LHCN-M2 (cell line): ENCODE measurements around the gene SVOP. TPM values are rescaled to one million over a fixed set of nuclear protein-coding genes. Genes with fewer than 3 reads are reported as not detected.
"Not testable (repeated sequence)": the region's sequence is repeated elsewhere in the genome, so short reads cannot be mapped to it uniquely, and the experiment has no call there.

Experiments
- DNase-seq: peaks from one replicate; pipeline ENCODE4 v3.0.0-alpha.2; 2012; ENCODE audit warnings: low read depth
- polyA plus RNA-seq: library from polyadenylated mRNA; unstranded; fragments of >200 nt; gene quantifications from one replicate; pipeline ENCODE4 v1.2.1, GENCODE V29; 2012; ENCODE audit warnings: missing spikeins
- total RNA-seq: library from RNA; depleted of rRNA; stranded (reverse); fragments of >200 nt; gene quantifications from 2 replicates; pipeline ENCODE4 v1.2.3, GENCODE V29; 2014; rRNA removed

SVOP gene, protein sequence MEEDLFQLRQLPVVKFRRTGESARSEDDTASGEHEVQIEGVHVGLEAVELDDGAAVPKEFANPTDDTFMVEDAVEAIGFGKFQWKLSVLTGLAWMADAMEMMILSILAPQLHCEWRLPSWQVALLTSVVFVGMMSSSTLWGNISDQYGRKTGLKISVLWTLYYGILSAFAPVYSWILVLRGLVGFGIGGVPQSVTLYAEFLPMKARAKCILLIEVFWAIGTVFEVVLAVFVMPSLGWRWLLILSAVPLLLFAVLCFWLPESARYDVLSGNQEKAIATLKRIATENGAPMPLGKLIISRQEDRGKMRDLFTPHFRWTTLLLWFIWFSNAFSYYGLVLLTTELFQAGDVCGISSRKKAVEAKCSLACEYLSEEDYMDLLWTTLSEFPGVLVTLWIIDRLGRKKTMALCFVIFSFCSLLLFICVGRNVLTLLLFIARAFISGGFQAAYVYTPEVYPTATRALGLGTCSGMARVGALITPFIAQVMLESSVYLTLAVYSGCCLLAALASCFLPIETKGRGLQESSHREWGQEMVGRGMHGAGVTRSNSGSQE
- total RNA-seq: not detected in 2 replicates
- not detected for polyA plus RNA-seq

DNA sequence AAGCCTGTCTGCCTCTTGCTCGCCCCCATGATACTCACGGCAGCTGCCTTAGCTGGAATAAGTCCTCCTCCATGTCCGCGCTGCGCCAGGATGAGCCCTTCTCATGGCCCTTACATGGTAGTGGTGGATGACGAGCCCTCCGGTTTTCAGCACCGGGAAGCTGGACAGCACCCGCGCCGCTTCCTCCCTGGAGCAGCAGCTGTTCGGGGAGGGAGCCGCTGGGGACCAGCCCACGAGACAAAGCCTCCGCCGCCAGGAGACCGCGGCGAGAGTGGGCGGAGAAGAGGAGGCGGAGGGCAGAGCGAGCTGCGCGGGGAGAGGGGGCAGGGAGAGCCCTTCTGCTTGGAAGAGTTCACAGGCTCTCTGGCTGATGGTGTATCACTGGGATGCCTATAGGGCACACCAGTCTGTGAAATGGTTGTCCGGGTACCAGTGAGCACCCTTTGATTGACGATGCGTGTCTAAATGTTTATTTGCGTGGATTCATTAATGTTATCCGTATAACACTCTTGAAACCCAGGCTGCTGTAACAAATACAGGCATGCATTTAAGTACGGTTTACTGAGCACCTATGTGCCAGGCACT, at the start of gene SVOP:
TSS of gene SVOP (minus strand) at position 273 of the 585 bp plus-strand sequence. CDS start at position 73, 200 bp downstream.
- peak; percentile 78 for DNase-seq

DNA sequence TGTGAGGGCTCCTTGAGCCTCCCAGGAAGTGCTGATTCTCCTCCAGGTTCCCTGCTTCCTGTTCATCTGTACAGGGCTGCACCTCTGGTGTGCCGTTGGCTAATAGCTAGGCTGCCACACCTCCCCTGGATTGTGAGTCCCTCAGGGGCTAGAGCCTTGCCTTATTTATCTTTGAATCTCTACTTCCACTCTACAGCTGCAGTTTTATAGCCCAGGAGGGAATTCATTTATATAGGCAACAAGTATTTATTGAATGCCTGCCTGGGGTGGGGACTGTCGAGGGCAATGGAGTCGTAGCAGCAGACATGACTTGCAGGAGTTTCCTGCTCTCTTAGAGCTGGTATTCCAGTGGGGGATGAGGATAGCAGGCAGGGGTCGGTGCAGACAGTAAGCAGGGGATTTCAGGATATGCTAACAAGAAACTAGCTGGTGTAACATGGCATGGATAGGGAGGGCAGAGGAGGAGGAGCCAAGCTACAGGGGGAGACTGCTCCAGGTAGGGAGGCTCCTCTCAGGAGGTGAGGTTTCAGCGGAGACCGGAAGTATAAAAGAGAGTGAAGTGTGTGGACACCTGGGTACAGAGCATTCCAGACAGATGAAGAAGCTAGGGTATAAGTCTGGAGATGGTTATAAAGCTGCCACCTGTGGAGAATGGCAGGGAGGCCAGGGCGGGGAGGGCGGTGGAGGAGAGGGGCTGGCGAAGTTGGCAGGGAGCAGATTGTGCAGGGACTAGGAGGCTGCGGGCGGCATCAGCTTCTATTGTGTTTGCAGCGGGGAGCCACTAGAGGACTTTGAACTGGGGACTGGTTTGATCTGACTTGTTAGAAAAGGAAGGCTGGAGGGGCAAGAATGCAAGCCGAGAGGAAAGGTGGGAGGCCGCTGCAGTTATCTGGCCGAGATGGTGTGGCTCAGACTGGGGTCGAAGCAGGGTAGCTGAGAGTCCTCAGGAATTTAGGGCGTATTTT, 48.7 kb upstream of the SVOP start:
- no peak for DNase-seq

DNA sequence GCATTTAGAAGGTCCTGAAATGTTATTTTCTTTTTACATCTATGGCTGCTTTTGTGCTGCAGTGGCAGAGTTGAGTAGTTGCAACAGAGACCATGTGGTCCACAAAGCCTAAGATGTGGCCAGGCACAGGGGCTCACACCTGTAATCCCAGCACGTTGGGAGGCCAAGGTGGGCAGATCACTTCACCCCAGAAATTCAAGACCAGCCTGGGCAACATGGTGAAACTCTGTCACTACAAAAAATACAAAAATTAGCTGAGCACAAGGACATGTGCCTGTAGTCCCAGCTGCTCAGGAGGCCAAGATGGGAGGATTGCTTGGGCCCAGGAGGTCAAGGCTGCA, 45.0 kb upstream of the SVOP start:
- DNase-seq: no peak

DNA sequence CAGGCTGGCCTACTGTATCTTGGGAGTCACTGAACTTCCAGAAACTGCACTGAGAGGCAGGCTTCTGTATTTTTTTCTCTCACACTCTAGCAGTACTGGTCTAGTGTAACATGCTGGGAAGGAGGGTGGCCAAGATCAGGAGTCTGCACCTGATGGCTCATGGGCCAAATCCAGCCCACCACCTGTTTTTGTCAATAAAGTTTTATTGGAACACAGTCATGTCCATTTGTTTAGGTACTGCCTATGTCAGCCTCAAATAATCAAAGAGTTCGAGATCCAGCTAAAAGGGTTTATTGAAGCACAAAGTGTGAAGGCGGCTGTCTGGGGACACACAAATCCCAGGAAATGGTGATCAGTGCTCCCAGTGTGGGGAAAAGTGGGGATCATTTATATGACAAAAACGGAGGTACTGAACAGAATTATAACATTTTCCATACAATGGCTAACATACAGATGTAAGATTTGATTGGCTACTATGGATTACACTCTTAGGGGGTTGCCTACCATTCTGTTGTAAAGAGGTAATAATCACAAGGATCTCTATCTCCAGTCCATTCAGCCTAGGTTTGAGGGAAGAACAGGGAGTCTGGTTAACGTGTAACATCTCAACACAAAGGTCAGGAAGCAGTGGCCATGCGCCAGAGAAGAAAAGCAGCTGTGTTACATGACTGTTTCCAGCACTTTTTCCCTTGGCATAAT, 44.4 kb upstream of the SVOP start:
- no peak for DNase-seq

DNA sequence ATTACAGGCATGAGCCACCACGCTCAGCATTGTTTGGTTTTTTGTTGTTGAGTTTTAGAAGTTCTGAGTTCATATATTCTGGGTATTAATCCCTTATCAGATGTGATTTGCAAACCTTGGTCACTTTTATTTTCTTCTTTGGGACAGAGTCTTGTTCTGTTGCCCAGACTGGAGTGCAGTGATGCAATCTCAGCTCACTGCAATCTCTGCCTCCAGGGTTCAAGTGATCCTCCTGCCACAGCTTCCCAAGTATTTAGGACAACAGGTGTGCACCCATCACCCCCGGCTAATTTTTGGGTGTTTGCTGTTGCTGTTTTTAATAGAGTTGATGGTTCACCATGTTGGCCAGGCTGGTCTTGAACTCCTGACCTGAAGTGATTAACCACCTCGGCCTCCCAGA, 43.3 kb upstream of the SVOP start:
- no peak for DNase-seq

DNA sequence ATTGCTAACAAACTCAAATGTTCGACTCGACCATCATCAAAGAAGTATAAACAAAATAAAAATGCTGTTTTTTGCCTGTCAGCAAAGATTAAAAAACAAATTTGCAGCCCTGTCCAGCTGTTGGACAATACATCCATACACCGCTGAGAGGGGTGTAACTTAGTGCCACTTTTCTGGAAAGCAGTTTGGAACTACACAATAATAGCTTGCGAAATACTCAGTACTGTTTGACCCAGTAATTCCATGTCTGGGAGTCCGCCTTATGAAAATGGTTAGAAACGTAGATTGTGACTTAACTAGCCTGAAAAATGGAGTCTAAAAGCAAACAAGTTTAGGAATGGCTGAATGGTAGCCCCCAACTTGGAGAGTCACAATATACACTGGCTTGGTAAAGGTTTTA, 37.9 kb upstream of the SVOP start:
- no peak for DNase-seq

DNA sequence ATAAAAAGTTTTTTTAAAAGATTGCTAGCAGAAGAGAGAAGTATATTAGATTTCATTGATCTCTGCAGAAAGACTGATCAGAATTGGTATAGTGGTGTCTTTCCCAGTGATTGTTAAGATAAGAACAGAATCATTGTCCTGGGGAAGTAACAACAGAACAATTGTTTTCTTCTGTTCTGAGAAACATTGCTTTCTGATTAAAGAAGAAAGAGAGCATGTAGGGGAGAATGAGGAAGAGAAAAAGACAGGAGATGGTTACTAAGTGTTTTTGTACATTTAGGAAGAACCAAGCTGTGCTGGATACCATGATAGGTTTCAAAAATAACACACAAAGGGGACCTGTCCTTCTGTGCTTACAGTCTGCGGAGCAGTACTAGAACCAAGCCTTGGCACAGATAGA, 36.5 kb upstream of the SVOP start:
- no peak for DNase-seq

DNA sequence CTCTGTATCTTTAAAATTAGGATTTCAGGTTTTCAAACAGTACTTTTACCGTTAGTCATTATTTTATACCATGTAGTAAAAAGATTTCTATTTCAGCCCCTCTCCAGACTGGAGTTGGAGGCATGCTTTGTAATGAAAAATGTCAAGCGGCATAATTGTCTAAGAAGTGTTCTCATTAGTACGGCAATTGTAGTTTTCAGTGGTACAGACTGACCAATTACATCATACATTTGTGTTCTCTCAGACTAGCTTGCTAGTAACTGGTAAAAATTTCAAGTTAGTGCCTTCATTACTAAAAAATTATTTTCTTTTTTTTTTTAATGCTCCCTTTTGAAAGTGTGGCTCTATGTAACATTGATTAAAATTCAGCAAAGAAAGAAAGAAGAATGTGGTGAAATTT, 36.0 kb upstream of the SVOP start:
- DNase-seq: no peak

DNA sequence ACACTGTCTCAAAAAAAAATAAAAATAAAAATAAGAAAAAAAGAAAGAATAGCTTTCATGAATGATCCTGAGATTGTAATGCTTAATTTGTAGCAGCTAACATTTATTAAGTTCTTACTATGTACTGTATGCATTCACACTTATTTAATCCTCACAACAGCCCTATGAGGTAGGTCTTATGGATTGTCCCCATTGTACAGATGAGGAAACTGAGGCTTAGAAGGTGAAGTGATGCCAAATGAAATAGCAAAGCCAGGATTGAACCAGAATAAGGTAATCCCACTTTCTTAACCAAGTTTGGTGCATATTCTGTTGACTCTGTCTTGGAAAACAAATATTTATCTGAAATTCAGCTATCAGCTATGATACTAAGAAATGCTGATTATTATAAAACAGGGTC, 33.7 kb upstream of the SVOP start:
- DNase-seq: no peak

DNA sequence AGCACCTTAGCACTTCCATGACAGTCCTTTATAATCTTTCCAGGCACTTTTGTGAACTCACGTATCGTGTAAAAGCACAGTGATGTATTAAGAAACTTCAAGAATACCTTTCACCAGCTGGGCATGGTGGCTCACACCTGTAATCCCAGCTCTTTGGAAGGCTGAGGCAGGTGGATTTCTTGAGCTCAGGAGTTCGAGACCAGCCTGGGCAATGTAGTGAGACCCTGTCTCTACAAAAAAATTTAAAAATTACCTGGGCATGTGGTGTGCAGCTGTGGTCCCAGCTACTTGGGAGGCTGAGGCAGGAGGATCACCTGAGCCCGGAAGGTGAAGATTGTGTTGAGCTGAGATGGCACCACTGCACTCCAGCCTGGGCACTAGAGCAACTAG, 33.3 kb upstream of the SVOP start:
- DNase-seq: not testable (repeated sequence)

DNA sequence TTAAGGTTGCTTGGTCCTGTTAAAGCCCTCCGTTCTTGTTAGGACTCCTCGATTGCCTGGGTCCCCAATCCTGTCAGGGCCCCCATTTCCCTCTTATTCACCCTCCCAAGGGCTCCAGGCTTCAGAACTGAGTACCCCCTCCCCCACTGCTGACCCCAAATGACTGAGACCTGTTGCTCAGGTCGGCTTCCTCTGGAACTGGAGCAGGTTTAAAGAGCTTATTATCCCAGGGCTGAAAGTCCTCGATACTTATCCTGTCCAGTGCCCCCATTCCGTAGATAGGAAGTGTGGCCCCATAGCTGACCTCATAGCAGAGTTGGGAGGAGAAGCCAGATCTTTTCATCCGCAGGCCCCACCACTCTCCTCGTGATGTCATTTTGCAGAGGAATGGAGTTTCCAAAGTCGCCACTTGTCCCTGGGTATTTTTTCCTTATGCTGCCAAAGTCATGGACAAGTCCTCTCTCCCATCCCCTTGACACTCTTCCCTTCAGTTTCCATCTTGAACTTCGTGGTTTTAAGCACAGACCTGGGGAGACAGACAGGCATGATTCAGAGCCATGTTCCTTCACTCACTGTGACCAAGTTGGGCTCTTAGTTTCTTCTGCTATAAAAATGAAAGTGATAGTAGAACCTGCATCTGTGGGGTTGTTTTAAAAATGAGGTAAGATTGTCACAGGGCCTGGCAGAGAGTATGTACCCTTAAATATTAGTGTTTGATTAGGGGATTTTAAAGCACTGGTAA, 32.7 kb upstream of the SVOP start:
- DNase-seq: peak; percentile 2

DNA sequence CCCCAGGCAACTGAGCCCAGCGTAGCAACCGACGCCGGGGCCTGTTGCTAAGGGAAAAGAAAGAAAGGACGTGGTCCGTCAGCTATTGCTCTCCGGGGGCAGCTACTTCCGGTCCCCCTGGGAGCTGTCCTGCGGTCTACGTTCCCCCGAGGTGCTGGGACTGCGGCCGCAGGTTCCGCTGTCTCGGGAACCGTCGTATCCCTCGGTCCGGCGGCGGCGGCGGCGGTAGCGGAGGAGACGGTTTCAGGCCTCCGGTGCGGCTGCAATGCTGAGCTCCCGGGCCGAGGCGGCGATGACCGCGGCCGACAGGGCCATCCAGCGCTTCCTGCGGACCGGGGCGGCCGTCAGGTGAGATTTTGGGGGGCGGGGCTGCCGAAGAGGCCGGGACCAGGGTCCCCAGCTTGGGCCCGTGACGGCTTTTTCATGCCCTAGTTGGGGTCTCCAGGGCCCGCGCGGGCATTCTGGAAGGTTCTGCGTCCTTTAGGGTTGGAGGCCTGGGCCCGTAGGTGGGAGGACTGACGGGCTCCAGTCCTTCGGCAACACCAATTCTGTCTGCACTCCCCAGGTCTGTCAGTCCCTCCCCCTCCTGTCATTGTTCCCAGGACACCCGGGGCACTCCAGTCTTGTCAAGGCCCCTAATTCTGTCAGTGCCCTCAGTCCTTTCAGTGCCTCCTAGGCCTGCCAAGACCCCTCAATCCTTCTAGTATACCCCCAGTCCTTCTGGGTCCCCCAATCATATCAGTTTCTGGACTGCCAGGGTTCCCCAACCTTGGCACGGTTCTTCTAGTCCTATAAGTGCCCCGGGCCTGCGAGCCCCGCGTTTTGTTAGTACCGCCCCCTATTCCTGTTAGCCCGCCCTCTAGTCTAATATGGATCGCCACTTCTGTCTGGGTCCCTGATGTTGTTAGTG, 31.8 kb upstream of the SVOP start, which contains the start of gene USP30:
TSS of gene USP30 (plus strand) at position 163 of the 910 bp plus-strand sequence. CDS start at position 266, 103 bp downstream.
- DNase-seq: peak; percentile 77

DNA sequence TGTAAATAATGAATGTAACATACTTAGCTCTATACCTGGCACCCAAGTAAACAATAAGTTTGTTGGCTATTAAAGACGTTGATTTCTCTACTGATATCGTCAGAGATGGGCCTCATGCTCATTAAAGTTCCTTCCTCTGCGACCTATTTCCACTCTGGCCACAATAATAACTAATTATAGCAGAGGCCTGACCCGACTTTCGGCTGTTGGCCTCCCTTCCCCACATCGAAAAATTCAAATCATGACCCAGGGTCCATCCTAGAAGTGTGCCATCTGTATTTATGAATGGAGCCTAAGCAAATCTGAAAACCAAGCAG, 31.2 kb upstream of the SVOP start:
- DNase-seq: no peak

DNA sequence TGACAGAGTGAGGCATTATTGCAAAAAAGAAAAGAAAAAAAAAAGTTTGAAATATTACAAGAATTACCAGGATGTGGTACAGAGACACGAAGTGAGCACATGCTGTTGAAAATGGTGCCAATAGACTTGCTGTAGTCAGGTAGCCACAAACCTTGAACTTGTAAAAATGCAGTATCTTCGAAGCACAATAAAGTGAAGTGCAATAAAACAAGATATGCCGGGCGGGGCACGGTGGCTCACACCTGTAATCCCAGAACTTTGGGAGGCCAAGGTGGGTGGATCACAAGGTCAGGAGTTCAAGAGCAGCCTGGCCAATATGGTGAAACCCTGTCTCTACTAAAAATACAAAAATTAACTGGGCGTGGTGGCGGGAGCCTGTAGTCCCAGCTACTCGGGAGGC, 28.9 kb upstream of the SVOP start:
- DNase-seq: not testable (repeated sequence)

DNA sequence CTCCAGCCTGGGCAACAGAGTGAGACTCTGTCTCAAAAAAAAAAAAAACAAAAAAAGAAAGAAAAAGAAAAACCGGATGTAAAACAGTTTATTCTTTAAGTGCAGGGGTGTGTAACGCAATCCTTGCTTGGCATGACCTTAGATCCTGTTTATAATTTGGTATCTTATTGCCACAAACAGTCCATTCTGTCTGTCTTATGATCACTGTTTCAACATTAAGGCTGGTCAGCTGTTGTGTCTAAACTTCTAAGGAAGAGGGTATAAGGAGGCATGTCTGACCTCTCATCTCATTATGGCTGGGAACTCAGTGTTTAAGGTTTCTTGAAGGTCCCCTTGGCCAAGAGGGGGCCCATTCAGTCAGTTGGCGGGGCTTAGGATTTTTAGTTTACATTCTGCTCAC, 27.8 kb upstream of the SVOP start:
- not testable (repeated sequence) for DNase-seq

DNA sequence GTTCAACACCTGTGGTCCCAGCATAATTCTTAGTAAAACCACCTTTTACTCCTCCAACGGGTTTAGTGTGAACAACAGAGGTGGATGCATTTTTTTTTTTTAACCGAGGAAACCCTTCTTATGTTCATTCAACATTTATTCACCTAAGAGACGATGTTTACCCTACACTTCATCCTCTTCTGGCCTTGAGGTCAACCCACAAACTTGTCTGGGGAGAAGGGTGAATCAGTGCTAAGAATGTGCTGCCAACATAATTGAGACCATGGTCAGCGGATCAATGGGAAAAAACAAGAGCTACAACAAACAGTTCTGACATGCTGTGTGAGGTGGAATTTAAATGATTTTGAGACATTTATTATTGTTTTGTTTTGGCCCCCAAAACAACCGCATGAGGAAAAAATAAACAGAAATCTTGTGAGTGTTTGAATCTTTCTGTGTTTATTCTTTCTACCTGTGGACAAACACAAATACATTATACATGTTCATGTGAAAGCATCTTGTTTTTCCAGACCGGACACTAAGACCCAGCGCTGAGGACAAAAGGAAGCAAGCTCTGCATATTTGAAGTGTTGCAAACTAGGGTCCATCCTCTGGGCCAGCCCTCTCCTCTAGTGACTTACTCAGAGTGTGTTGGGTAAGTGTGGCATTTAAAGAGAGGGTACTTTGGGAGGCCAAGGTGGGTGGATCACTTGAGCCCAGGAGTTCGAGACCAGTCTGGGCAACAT, 26.4 kb upstream of the SVOP start:
- DNase-seq: peak; percentile 51

DNA sequence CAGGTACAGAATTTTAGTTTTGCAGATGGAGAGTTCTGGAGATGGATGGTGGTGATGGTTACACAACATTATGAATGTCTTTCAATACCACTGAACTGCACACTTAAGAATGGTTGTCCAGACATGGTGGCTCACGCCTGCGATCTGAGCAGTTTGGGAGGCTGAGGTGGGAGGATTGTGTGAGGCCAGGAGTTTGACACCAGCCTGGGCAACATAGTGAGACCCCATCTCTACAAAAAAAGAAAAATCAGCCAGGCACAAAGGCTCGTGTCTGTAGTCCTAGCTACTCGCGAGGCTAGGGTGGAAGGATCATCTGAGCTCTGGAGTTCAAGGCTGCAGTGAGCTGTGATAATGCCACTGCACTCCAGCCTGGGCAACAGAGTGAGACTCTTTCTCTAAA, 23.4 kb upstream of the SVOP start:
- no peak for DNase-seq

DNA sequence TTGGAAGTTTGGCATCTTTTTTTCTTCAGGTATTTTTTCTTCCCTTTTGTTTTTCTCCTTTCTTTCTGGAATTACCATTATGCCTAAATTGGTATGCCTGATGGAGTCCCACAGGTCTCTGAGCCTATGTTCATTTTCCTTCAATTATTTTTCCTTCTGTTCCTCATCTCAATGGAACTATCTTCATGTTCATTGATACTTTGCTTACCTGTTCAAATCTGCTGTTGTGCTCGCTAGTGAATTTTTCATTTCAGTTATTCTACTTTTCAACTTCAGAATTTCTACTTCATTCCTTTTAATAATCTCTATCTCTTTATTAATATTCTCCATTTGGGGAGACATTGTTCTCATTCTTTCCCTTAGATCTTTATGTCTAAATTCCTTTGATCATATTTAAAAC, 16.1 kb upstream of the SVOP start:
- DNase-seq: no peak
